GM18526 (cell line): ENCODE data around the gene EPS8L2.

Experiments
- POLR2A ChIP-seq: IDR thresholded peaks from 3 replicates; pipeline ENCODE4 v1.6.1; 2011; ENCODE audit not compliant: insufficient read length; ENCODE audit errors: extremely low read depth

The EPS8L2 gene

GRCh38 chr11:725624-726202 lies 19.7 kb downstream of the EPS8L2 start:
- peak; percentile 26 for TF ChIP-seq POLR2A

GRCh38 chr11:726278-727220 lies 20.5 kb downstream of the EPS8L2 start:
- no peak for TF ChIP-seq POLR2A

- no peak for TF ChIP-seq POLR2A
These were observed 21.3 kb downstream of the EPS8L2 start for GRCh38 chr11:727281-727701.

DNA sequence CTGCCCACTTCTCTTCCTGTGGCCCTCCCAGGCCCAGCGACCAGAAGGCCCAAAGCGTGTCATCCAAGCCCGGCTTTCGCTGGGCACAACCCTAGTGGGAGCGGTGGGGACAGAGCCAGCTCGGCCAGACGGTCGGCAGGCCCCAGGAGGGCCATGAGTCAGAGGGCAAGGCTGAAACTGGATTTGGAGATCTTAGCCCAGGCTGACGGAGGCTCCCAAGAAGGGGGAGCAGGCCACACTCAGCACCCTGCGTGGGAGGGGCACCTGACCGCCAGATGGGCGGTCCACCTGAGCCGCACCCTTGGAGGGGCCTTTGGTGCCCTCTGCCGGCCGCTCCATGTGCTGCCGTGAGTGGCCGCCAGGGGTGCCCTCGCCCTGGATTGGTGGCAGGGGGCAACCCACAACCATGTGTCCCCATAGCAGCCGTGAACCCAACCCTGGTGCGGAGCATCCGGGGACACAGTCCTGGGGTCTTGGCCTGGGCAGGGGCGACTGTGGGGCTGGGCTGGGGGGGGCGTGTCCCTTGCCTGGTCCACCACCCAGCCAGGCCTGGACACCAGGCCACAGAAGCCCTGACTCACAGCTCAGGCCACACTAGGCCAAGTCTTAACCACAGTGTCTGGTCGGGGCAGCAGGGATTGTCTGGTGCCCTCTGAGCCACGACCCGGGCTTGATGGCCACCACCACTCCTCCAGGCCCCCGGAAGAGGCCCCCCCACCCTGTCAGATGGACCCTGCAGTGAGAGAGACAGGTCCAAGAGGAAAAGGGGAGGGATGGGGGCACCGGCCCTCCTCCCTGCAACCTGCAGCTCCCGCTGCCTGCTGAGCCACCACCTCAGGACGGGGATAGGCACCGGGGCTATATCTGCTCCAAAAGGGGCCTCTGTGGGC lies 22.1 kb downstream of the EPS8L2 start:
- no peak for TF ChIP-seq POLR2A

DNA sequence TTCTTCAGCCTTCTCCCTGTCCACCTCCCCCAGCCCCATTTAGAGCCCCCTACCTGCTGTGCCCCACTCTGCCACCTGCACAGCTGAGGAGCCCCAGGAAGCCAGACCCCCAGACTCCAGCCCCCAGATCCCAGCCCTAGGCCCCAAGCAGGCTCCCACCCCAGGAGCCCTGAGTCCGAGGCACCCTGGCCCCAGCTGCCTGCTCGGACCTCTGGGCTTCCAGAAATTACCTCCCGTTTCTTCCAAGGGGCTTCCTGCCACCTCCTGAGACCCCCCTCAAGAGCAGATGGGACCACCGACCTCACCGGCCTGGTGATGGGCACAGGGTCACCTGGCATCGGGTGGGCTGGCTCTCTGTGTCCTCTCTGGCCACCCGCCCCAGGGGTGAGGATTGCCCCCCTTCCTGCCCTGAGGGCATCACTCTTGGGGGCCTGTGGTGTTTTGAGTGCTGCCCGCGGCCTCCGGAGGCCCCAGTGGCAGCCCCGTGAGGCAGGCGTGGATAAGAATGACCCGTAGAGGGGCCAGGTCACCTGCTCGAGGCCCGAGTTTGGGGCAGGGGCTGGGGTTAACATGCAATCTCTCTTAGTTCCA lies 23.0 kb downstream of the EPS8L2 start:
- TF ChIP-seq POLR2A: no peak

DNA sequence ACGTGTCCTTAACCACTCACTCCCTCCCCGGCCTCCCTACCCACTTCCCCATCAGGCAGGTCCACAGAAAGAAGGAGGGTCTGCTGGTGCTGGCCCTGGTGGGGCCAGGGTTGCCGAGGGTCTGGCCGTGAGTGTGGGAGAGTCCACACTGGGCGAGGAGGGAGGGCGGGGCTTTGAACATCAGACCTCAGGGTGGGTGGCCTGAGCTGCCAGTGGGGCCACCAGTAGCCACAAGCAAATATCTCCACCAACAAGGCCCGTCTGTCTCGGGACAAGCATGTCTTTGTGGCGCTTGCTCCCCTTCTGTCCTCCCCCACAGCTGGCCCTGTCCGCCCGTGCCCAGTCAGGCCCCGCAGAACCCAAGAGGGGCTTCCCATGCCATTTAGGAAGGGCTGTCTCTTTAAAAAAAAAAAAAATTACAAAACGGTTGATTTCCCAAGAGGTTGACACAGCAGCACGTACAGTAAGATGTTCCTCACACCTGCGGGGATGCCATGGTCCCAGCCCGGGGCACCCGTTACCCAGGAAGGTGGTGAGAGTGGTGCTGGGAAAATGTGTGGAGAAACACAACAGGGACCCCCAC lies 23.6 kb downstream of the EPS8L2 start:
- TF ChIP-seq POLR2A: no peak

DNA sequence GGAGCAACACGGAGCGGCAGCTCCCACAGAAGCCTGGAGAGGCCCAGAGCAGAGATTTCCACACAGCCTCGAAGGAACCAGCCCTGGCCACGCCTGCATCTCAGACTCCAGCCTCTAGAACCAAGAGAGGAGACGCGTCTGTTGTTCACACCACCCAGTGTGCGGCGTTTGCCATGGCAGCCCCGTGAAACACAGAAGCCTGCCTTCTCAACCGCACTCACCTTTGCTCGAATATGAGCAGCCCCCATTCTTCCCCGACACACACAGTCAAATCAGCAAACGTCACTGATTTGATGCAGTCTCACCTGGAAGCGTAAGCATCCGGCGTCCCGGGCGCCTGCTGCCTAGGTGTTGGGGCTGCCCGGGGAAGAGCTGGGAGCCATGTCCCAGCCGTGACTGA lies 27.0 kb downstream of the EPS8L2 start:
- no peak for TF ChIP-seq POLR2A

GRCh38 chr11:737366-737765 lies 31.3 kb downstream of the EPS8L2 start:
- no peak for TF ChIP-seq POLR2A

DNA sequence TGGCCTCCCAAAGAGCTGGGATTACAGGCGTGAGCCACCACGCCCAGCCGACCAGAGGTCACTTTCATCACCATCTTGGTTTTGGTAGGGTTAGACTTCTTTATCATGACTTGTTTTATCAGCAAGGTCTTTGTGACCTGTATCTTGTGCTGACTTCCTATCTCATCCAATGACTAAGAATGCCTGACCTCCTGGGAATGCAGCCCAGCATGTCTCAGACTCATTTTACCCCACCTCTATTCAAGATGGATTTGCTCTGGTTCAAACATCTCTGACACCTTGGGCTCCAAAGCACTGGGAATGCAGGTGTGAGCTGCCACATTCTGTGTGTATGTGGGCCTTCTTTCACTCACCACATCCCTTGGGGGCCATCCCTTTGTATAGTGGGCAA lies 36.1 kb downstream of the EPS8L2 start:
- TF ChIP-seq POLR2A: no peak

DNA sequence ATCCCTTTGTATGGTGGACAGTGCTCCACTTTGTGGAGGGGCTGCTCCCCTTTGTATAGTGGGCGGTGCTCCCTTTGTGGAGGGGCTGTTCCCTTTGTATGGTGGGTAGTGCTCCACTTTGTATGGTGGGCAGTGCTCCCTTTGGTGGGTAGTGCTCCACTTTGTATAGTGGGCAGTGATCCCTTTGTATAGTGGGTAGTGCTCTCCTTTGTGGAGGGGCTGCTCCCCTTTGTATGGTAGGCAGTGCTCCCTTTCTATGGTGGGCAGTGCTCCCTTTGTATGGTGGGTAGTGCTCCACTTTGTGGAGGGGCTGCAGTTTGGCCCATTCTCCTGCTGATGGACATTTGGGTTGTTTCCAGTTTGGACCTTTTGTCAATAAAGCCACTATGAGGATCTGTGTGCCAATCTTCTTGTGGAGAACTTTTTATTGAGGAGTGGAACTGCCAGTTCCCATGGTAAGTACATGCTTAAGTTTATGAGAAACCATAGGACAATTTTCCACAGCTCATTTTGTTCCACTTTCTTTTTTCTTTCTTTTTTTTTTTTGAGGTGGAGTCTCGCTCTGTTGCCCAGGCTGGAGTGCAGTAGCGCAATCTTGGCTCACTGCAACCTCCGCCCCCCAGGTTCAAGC lies 36.7 kb downstream of the EPS8L2 start:
- no peak for TF ChIP-seq POLR2A

DNA sequence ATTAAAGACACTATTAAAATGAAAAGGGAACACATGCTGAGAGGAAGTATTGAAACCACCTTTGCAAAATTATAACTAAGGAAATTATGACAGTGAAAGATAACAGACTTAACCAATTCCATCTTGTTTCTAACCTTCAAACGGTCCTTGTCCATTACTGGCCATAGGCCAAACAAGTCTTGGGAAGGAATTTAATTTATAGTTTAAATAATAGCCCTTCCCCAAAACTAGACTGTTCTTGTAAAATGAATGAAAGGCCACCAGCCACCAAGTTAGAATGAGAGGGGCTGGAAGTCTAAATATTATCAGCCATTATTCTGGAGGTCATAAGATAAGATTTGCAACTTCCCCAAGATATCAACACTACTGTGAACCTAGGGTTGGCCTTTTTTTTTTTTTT lies 39.4 kb downstream of the EPS8L2 start:
- no peak for TF ChIP-seq POLR2A

DNA sequence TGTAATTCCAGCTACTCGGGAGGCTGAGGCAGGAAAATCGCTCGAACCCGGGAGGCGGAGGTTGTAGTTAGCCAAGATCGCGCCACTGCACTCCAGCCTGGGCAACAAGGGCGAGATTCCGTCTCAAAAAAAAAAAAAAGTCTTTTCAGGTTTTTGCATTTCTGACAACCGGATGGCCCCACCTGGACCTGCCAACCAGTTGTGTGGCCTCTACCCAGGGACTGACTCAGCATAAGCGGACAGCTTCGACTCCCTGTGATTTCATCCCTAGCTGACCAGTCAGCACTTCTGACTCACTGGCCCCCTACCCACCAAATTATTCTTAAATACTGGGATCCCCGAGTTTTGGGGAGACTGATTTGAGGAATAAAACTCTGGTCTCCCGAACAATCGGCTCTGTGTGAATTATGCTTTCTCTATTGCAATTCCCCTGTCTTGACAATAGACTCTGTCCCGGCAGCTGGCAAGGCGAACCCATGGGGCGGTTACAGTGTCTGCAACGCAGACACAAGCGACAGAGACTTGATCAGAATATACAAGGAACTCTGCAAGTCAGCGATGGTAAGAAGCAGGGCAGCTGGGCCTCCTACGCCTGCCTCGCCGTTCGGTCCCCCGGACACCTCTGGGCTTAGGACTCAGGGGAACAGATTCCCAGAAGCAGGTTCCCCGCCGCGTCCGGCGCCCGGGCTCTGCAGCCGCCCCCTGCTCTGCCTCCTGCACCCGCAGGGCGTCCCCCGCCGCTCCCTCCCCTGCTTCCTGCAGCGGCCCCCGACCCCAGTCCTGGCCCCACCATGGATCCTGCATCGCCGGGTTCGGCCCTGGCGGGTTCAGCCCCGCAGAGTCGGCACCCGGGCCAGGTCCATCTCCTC lies 40.5 kb downstream of the EPS8L2 start:
- TF ChIP-seq POLR2A: no peak
